Endometrium (tissue), 2 donors: ENCODE measurements around the gene SYNJ2.

Source experiments
- FAIRE-seq: peaks from 2 replicates; lab custom pipeline; 2012; peaks lifted over from hg19 to GRCh38; lab: Jason Lieb, UNC
- donor health status: control.
- donor health status: control.

Gene SYNJ2

DNA sequence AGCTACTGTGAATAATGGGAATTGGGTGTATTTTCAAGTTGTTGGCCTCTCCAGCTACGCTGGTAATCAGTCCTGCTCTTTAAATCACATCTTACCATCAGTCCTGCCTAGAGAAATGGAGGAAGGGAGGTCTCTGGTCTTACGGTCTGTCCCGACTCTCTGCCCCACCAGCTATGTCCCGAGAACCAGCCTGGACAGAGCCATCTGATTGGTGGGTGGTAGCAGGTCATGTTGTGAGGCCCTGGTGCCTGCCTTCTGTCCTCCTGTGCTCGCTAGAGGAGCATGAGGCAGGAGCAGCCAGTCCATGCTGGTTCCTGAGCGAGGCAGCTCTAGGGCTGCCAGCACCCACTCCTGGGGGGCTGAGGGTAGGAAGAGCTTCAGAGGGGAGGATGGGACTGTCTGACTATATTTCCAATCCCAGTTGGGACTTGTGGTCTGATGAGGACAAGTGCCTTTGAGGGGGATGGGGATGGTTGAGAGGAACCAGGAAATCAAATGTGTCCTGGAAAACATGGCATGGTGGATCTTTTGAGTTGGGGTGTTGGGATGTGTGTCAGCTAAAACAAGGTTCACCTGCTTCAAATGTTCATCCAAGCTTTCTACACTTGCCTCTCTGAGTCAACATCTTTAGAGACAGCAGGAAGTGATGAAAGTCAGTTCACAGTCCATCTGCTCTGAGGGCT lies 33.0 kb downstream of the SYNJ2 start:
- no peak for FAIRE-seq

DNA sequence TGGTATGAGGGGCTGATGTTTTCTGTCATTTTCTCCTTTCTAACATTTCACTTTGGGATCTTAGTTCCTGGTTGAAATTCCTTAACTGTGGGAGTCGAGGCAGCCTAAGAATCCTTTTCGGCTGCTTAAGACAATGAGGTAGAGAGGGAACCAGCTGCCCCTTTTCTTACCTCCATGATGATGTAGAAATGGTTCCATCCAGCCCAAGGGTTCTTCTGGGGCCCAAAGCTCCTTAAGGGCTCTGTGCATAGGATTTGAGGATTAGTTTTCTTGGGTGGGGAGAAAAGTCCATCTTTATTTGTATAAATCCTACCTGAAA lies 33.5 kb downstream of the SYNJ2 start:
- no peak for FAIRE-seq

- FAIRE-seq: no peak
Measured at GRCh38 chr6:158016571-158017383, 35.1 kb downstream of the SYNJ2 start.

- no peak for FAIRE-seq
Measured at GRCh38 chr6:158017621-158018040, 36.0 kb downstream of the SYNJ2 start.

- FAIRE-seq: no peak
Measured at GRCh38 chr6:158018041-158018771, 36.5 kb downstream of the SYNJ2 start.

GRCh38 chr6:158018851-158019361 lies 37.2 kb downstream of the SYNJ2 start:
- no peak for FAIRE-seq

DNA sequence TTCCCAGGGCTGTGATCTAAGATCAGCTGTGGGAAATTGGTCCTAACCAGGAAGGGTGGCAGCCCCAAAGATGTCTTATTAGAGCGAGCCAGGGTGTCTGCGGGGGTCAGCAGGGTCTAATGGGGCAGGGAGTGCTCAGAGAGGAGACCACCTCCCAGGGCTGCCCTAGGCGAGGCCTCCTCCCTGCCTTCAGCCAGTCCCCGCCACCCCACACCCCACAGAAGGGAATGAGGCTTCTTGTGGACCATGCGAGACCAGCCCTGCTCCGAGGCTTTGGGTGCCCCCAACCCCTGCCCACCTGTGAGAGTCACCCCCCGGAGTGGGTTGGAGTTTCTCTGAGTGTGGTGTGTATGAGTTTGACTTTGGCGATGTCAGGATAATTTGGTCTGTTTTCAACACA lies 37.8 kb downstream of the SYNJ2 start:
- FAIRE-seq: no peak

DNA sequence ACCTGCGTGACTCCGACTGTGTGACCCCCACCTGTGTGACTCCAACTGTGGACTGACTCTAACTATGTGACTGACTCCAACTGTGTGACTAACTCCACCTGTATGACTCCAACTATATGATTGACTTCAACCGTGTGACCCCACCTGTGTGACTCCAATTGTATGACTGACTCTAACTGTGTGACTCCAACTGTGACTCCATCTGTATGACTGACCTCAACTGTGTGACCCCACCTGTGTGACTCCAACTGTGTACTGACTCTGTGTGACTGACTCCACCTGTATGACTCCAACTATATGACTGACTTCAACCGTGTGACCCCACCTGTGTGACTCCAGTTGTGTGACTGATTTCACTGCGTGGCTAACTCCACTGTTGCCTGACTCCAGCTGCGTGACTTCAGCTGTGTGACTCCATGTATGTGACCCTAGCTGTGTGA lies 38.6 kb downstream of the SYNJ2 start:
- FAIRE-seq: no peak

DNA sequence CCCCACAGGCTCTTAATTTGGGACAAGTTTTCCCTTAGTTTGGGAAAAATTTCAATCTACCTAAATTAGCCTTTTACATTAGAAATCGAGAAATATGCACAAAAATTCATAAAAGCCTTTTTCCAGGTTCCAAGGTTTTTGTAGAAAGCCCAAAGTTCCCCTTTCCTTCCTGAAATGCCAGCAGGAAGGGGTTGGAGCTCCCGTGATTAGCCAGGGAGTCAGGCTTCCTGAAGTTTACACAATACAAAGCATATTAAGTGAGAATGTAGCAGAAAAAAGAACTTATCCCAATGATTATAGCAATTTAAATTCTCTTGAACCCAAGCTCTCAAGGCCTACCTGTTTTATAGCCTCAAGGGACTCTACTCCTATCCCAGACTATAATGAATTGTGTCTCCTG lies 39.1 kb downstream of the SYNJ2 start:
- no peak for FAIRE-seq

DNA sequence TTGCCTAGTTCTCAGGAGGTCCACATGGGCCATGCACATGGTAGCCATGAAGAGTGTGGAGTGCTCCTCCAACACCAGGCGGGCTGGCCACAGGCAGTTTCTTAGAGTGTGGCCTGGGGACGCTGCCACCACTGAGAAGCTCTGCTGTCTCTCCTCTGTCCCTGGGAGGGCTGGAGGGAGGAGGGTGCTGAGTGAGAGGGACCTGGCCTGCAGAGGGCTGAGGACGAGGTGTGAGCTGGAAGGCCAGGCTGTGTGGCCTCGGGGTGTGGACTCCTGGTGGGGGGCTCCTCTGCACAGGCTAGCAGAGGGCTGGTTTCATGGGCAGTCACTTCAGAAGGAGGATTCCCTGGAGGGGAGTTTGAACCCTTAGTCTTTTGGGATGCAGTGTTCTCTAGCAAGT lies 39.7 kb downstream of the SYNJ2 start:
- FAIRE-seq: no peak

GRCh38 chr6:158021814-158022748 lies 40.4 kb downstream of the SYNJ2 start:
- FAIRE-seq: no peak

DNA sequence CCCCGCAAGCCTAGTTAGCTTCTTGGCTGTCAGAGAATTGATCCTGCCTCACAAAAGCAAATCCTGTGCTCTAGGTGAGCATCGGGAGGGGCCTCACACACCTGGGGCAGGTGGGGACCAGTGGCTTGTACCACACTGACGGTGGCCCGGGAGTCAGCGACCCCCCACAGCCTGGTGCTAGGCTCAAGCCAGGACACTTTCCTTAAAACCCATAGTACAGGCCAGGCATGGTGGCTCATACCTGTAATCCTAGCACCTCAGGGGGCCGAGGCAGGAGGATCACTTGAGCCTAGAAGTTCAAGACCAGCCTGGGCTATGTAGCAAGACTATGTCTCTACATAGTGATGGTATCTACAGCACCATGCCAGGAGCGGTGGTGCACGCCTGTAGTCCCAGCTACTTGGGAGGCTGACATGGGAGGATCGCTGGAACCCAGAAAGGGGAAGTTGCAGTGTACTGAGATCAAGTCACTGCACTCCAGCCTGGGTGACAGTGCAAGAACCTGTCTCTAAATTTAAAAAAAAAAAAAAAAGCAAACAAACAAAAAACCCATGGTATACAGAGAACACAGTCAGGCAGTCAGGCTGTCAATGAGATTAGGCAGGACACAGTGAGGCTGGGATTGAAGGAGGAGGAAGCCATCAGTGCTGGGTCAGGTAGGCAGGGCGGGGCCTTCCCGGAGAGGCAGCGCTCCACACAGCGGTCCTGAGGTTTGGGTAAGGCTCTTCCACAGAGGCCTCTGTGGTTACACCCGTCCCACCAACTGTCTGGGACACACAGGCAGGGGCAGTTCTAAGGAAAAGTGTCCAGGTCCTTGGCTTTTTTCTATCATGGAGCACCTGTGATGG lies 41.3 kb downstream of the SYNJ2 start:
- no peak for FAIRE-seq

DNA sequence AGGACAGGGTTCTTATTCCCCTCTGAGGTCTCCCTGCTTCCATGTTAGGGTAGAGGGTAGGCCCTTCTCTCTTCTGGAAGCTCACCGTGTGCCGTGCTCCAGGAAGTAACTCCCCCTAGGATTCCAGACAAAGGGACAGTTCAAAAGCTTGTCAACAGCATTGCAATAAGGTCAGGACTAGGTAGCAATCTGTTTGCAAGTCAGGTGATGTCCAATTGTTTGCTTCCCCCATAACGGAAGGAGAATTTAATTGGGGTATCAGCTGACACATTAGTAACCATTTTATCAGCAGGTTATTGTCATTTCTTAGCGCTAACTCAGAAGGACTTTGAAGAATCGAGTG lies 41.9 kb downstream of the SYNJ2 start:
- no peak for FAIRE-seq

DNA sequence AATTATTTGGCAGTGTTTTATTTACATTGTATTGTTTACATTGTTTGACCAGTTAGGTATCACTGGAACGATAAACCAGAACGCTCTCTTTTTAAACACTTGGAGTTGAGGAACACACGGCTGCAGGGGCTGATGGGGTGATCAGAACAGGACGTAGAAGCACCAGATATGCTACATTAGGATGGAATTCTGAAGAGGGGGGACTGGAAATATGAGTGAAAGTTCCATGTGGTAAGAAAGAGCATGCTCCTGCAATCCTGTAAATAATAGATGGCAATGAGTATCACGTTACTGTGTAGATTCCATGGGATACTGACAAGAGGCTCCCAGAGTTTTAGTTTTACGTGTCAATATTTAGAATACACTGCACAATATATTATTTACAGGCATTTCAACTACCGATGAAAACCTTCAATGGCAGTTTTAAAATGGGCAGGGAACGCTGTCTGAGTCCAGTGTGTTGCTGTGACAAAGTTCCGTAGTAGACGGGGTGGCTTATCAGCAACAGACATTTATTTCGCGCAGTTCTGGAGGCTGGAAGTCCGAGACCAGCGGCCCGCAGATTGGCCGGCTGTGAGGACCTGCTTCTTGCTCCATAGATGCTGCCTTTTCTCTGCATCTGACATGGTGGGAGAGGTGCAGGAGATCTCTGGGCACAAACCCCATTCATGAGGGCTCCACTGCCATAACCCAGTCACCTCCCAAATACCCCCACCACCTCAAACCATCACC lies 43.1 kb downstream of the SYNJ2 start:
- no peak for FAIRE-seq

- no peak for FAIRE-seq
Measured at GRCh38 chr6:158026054-158026900, 44.6 kb downstream of the SYNJ2 start.

- no peak for FAIRE-seq
Measured at GRCh38 chr6:158026901-158027589, 45.4 kb downstream of the SYNJ2 start.

- FAIRE-seq: no peak
Measured at GRCh38 chr6:158027590-158028285, 46.1 kb downstream of the SYNJ2 start.

- no peak for FAIRE-seq
Measured at GRCh38 chr6:158028421-158028820, 46.8 kb downstream of the SYNJ2 start.
